Measurements from ENCODE around the gene LRRC36. TPM values are rescaled to one million over a fixed set of nuclear protein-coding genes. Genes with fewer than 3 reads are reported as not detected.
A peak's percentile ranks its signal among the peaks of the same experiment; 100 is the strongest.

The LRRC36 gene
- total and polyA plus RNA-seq, 2 of the 13 experiments (the other 11 are each of a cell fraction or from before 2014, with no cell fraction given) = 0.12 to 0.15 TPM

DNA sequence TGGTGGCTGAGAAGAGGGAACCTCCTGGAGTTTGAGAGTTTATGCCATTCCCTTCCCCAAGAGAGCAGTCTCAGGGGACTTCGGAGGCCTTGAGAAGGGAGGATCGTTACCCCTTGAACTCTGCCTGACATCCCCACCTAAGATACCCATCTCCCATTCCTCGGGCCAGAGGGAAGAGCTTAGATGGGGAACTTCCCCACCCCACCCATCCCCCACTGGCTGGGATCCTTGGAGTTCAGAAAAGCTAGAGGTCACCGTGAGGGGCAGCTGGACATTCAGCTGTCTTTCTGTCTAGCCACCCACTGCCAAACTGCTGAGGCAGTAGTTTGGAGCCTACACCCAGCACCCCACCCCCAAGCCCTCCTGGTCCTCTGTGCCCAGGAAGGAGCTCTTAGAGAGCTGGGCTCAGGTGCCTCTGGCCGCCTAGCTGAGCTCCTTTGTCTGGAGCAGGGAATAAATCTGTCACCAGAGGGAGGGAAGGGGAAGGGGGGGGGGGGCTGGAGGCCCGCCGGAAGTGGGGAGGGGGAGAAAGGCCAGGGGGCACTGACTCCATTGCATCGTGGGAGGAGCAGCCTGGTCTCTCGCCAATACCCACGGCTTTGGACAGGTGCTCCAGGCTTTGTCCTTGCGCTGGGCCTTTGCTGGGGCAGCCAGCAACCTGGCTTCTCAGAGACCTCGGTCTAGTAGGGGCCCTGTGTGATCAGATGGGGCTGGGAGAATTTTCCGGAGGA, 105.3 kb downstream of the LRRC36 start (continued):
- TF ChIP-seq YY1 (IDR thresholded peaks at IDR 0.05; ENCODE audit: insufficient read depth, insufficient replicate concordance, low read depth, low read length) (peak; percentile 15), ZNF619 (CRISPR knock-in tag; IDR thresholded peaks at IDR 0.05) (0 out of 2 replicates have a peak, but pooled peaks have one; percentile 10), ZNF136 (CRISPR knock-in tag; IDR thresholded peaks at IDR 0.05; ENCODE audit: low read depth) (no peak), GABPB1 (CRISPR knock-in tag; IDR thresholded peaks at IDR 0.05) (peak; percentile 69), CCAR2 (optimal IDR thresholded peaks at IDR 0.05; ENCODE audit: low read depth, low read length) (no peak), PHB2 (IDR thresholded peaks at IDR 0.05; ENCODE audit: partially characterized antibody) (no peak), CHD2 (IDR thresholded peaks at IDR 0.05; ENCODE audit: low read depth, low read length) (peak; percentile 7; the same call in 1 of the 2 replicates), ZNF816 (CRISPR knock-in tag; IDR thresholded peaks at IDR 0.05; ENCODE audit: borderline replicate concordance) (0 out of 2 replicates have a peak, but pooled peaks have one; percentile 21), ZNF10 (CRISPR knock-in tag; IDR thresholded peaks at IDR 0.05; ENCODE audit: borderline replicate concordance, low read depth) (no peak), MYC (CRISPR knock-in tag; IDR thresholded peaks at IDR 0.05; ENCODE audit: borderline replicate concordance) (no peak; the same call in 1 of the 2 replicates), ARNT2 (CRISPR knock-in tag; IDR thresholded peaks at IDR 0.05; ENCODE audit: low read depth) (0 out of 2 replicates have a peak, but pooled peaks have one; percentile 2), ZSCAN22 (CRISPR knock-in tag; IDR thresholded peaks at IDR 0.05) (no peak), SALL1 (CRISPR knock-in tag; IDR thresholded peaks at IDR 0.05) (no peak)
- TF ChIP-seq, protein P1, sequence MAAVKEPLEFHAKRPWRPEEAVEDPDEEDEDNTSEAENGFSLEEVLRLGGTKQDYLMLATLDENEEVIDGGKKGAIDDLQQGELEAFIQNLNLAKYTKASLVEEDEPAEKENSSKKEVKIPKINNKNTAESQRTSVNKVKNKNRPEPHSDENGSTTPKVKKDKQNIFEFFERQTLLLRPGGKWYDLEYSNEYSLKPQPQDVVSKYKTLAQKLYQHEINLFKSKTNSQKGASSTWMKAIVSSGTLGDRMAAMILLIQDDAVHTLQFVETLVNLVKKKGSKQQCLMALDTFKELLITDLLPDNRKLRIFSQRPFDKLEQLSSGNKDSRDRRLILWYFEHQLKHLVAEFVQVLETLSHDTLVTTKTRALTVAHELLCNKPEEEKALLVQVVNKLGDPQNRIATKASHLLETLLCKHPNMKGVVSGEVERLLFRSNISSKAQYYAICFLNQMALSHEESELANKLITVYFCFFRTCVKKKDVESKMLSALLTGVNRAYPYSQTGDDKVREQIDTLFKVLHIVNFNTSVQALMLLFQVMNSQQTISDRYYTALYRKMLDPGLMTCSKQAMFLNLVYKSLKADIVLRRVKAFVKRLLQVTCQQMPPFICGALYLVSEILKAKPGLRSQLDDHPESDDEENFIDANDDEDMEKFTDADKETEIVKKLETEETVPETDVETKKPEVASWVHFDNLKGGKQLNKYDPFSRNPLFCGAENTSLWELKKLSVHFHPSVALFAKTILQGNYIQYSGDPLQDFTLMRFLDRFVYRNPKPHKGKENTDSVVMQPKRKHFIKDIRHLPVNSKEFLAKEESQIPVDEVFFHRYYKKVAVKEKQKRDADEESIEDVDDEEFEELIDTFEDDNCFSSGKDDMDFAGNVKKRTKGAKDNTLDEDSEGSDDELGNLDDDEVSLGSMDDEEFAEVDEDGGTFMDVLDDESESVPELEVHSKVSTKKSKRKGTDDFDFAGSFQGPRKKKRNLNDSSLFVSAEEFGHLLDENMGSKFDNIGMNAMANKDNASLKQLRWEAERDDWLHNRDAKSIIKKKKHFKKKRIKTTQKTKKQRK (IDR thresholded peaks at IDR 0.05; ENCODE audit: low read length) = no peak
